ENCODE measurements around the gene ASAP2.
A peak's percentile ranks its signal among the peaks of the same experiment; 100 is the strongest.

Gene ASAP2

GRCh38 chr2:9398881-9399780 is 192.5 kb downstream of the ASAP2 start:
- peak overlapping the region; percentile 53 for H3K4me2 ChIP-seq (ENCODE audit: low read depth, low read length, poor library complexity, severe bottlenecking)

GRCh38 chr2:9400268-9401058 is 193.9 kb downstream of the ASAP2 start:
- no peak overlapping the region for H3K4me3 ChIP-seq (ENCODE audit: low read length, poor library complexity, severe bottlenecking)
- H3F3A ChIP-seq (ENCODE audit: low read depth) = peaks cover 3% of the 10 kb centered on the region; the same call in 1 of the 2 replicates
- no peaks in the 10 kb centered on the region for H3K9me2 ChIP-seq (replicated peaks; ENCODE audit: low read depth, low read length)
- H3K9ac ChIP-seq (ENCODE audit: low read depth, low read length, poor library complexity, severe bottlenecking) = no peak overlapping the region
- no peak for TF ChIP-seq CTCF (conservative IDR thresholded peaks at IDR 0.05; ENCODE audit: low read length)
- no peak for TF ChIP-seq EZH2phosphoT487 (IDR thresholded peaks at IDR 0.05; ENCODE audit: borderline replicate concordance)
- no peaks in the 10 kb centered on the region for H3K27me3 ChIP-seq (ENCODE audit: insufficient read depth, low read length, poor library complexity, severe bottlenecking)
- no peaks in the 10 kb centered on the region for H4K20me1 ChIP-seq (ENCODE audit: insufficient read depth, low read length, poor library complexity, severe bottlenecking)
- no peak overlapping the region for H3K4me2 ChIP-seq (ENCODE audit: low read depth, low read length, poor library complexity, severe bottlenecking)
- no peak overlapping the region for H2AFZ ChIP-seq (ENCODE audit: low read length)
- H3K79me2 ChIP-seq (ENCODE audit: insufficient read depth, low read length) = no peaks in the 10 kb centered on the region
- peaks cover 7% of the 10 kb centered on the region for H3K4me1 ChIP-seq (ENCODE audit: insufficient read depth, low read length, poor library complexity, severe bottlenecking)
- peaks cover 8% of the 10 kb centered on the region; the same call in 1 of the 2 replicates for H3K36me3 ChIP-seq (ENCODE audit: insufficient read depth, low read length)
- no peaks in the 10 kb centered on the region for H3K9me3 ChIP-seq (ENCODE audit: insufficient read depth, low read depth, low read length)

More at GRCh38 chr2:9398881-9399780, 192.5 kb downstream of the ASAP2 start:
- Histone ChIP-seq H3K4me3 (ENCODE audit: low read length, poor library complexity, severe bottlenecking) (no peak overlapping the region), H3K27me3 (ENCODE audit: insufficient read depth, low read length, poor library complexity, severe bottlenecking) (no peaks in the 10 kb centered on the region), H3K9ac (ENCODE audit: low read depth, low read length, poor library complexity, severe bottlenecking) (no peak overlapping the region), H2AFZ (ENCODE audit: low read length) (no peak overlapping the region), H3K9me2 (replicated peaks; ENCODE audit: low read depth, low read length) (no peaks in the 10 kb centered on the region), H3K79me2 (ENCODE audit: insufficient read depth, low read length) (no peaks in the 10 kb centered on the region), H3K4me1 (ENCODE audit: insufficient read depth, low read length, poor library complexity, severe bottlenecking) (peaks cover 7% of the 10 kb centered on the region), H3K36me3 (ENCODE audit: insufficient read depth, low read length) (peaks cover 13% of the 10 kb centered on the region; the same call in 1 of the 2 replicates), H3F3A (ENCODE audit: low read depth) (peaks cover 3% of the 10 kb centered on the region; the same call in 1 of the 2 replicates), H3K9me3 (ENCODE audit: insufficient read depth, low read depth, low read length) (no peaks in the 10 kb centered on the region), H4K20me1 (ENCODE audit: insufficient read depth, low read length, poor library complexity, severe bottlenecking) (no peaks in the 10 kb centered on the region)
- TF ChIP-seq CTCF (conservative IDR thresholded peaks at IDR 0.05; ENCODE audit: low read length) (no peak), EZH2phosphoT487 (IDR thresholded peaks at IDR 0.05; ENCODE audit: borderline replicate concordance) (no peak)

GRCh38 chr2:9401059-9401547 is 194.5 kb downstream of the ASAP2 start:
- Histone ChIP-seq H2AFZ (ENCODE audit: low read length) (no peak overlapping the region), H3K9ac (ENCODE audit: low read depth, low read length, poor library complexity, severe bottlenecking) (no peak overlapping the region), H3K9me3 (ENCODE audit: insufficient read depth, low read depth, low read length) (no peaks in the 10 kb centered on the region), H3K4me2 (ENCODE audit: low read depth, low read length, poor library complexity, severe bottlenecking) (no peak overlapping the region), H3K4me1 (ENCODE audit: insufficient read depth, low read length, poor library complexity, severe bottlenecking) (peaks cover 7% of the 10 kb centered on the region), H3F3A (ENCODE audit: low read depth) (peaks cover 3% of the 10 kb centered on the region; the same call in 1 of the 2 replicates), H3K27me3 (ENCODE audit: insufficient read depth, low read length, poor library complexity, severe bottlenecking) (no peaks in the 10 kb centered on the region), H3K36me3 (ENCODE audit: insufficient read depth, low read length) (peaks cover 8% of the 10 kb centered on the region; the same call in 1 of the 2 replicates), H3K4me3 (ENCODE audit: low read length, poor library complexity, severe bottlenecking) (no peak overlapping the region), H4K20me1 (ENCODE audit: insufficient read depth, low read length, poor library complexity, severe bottlenecking) (no peaks in the 10 kb centered on the region), H3K79me2 (ENCODE audit: insufficient read depth, low read length) (no peaks in the 10 kb centered on the region), H3K9me2 (replicated peaks; ENCODE audit: low read depth, low read length) (no peaks in the 10 kb centered on the region)
- TF ChIP-seq CTCF (conservative IDR thresholded peaks at IDR 0.05; ENCODE audit: low read length) (no peak), EZH2phosphoT487 (IDR thresholded peaks at IDR 0.05; ENCODE audit: borderline replicate concordance) (no peak)
